Bone marrow (tissue), 2 donors: ENCODE results near the gene CHMP6.

Source experiments
- DNase-seq, 2 donors: peaks; one replicate each; lab custom pipeline; 2025; lab: John Stamatoyannopoulos, UW

The CHMP6 gene

DNA sequence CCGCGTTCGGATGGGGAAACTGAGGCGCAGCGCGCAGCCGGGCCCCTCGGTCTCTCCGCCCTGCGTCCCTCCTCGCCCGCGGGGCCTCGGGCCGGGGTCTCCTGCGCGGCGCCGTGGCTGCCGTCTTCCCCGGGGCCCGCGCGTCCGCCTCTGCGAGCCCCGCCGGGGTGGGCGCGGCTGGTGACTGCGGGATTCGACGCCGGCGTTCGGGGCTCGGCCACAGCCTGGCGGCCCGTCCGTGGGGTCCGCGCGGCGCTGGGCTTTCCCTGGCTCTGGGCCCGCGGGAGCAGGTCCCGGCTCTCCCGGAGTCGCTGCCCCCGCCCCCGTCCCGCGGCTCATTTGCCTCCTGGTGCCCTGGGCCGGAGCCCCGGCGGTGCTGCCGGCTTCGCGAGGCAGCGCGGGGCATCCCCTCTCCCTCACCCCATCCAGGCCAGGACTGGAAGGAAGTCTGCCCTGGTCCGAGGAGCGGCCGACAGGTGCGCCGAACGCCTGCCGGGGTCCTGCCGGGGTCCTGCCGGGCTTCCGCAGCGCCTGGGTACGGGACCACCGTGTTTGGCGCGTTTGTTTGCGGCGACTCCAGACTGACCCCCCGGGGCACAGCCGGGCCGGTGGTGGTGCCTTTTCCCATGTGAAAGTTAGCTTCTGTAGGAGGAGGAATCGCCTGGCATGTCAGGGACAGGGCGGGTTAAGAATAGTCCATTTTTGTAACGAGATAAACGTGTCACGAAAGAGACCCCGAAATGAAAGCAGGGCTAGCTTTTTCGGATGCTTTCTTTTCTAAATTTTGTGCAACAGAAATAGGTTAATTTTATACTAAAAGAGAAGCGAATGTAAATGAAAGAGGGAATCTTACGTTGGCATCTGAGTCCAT, 671 bp downstream of the CHMP6 start:
- DNase-seq, result no peak

DNA sequence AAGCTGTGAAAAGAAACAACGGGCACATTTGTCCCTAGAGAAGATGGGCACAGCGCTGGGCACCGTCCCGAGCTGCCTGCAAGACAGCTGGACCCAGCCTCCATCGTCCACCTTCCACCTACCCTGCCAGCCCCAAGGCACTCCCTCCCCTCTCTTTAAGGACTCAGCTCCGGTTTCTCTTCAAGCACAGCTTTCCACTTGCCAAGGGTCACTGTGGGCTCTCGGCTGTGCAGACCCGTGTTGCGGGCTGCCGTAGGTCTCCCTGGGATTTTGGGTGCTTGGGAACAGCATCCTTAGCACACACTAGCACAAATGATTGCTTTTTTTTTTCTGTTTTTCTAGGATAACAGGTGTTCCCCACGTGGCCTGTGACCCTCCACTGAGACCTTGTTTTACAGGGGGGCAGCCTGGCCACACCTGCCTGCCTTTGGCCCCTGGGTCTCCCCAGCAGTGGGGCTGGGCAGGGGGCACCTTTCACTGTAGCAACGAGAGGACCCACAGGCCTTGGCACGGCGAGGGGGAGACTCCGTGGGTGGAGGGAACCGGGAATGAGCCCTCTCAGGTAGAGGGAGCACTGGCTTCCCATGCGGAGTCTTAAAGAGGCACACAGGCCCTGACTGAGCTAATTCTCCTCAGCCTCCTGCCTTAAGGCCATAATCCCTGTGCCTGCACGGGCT, 1.4 kb downstream of the CHMP6 start:
- no peak for DNase-seq

DNA sequence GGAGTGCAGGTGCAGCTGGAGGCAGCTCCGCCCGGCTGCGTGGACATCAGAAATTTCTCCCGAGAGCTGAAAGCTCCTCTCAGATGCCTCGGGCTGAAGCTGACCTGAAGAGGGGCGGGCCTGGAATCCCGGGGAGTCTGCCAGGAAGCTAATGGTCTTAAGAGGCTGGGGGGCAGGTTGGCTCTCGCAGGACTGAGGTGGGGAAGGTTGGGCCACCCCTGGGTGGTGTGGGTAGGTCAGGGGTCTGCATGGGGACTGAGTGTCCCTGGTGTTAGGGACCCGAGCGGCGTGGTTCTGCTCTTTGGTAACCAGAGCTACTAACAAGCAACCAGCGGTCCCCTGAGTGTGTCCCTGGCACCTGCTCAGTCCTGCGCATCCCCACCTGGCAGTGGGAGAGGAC, 3.5 kb downstream of the CHMP6 start:
- DNase-seq, result no peak

DNA sequence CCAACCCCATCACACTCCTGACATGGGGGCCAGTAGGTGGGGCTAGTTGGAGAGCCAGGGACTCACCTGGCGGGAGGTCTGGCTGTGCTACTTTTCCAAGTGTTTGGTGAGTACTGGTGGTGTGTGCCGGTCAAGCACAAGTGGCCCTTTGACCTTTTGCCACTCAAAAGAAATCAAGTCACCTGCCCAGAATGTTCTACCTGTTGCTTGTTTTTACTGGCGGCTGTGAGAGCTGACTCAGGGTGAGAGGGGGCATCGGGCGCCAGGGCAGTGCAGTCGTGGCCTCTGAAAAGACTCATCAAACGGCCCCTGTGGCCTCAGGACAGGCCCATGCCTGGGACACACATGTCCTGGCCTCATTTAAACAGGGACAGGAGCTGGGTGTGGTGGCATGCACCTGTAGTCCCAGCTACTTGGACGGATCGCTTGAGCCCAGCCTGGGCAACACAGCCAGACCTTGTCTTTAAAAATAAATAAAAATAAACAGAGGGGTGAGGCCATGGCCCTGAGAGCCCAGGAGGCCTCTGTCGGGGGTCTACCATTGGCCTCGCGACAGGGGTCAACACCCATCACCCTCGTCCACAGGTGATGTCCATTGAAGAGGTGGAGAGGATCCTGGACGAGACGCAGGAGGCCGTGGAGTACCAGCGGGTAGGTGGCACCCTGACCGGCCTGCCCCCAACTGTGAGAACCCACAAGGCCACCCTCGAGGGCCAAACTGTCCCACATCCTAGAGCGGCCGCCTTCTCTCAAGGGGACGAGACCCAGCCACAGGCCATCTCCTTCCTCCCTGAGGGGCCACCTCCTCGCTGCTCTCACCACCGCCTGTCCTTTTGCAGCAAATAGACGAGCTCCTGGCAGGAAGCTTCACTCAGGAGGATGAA, 5.0 kb downstream of the CHMP6 start:
- DNase-seq, result no peak

DNA sequence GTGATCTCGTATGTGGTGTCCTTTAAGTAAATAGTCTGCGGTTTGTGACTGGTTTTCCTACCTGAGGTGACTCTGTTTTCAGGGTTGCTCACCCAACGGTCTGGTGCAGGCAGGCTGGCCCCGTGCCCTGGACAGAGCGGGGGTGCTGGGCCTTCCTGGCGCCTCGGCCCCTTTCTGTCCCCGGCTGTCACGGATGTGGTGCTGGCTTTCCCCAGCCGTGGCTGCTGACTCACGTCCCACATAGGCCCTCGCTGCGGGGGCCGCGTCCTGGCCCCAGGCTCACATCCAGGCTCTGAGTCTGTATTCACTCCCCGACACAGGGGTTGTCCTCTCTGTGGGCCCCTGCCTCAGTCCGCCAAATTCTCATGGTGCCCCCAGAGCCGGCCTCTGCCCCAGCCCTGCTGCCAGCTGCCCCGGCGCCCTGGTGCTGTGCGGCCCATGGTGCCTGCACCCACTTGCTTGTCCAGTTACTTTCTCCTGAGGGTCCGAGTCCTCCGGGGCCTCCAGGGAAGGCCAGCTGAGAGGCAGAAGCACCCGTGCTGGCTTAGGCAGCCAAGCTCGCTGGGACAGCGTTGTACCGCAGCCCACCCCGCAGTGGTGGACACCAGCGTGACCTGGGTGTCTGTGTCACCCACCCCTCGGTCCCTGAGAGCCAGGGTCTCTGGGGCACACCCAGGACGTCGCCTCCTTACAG, 5.9 kb downstream of the CHMP6 start:
- DNase-seq, result peak in 1 of 2 donors; percentile 73

DNA sequence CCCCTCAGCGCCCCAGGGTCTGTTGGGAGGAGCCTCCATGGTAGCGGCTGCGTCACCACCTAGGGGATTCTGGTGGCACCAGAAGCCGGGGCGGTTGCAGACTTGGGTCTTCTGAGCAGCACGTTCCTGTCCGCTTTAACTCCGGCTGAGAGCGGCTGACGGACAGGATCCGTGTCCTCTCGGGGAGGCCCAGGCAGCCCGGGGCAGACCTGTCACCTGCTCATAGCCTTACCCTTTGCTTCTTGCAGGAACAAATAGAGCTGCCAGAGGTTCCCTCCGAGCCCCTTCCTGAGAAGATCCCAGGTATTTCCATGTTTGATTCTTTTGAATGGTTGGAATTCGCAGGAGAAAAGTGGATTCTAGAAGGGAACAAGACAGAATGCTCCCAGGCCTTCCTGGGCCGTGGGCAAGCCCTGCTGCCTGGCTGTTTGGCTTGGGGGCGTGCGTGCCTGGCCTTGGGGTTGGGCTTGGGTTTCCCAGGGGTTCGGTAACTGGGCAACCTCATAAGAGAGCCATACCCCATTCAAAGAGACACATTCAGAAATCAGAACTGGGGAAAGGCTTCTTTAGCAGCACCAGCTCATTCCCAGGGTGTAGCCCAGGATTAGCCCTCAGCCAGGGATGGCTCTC, 6.6 kb downstream of the CHMP6 start:
- DNase-seq, result no peak

DNA sequence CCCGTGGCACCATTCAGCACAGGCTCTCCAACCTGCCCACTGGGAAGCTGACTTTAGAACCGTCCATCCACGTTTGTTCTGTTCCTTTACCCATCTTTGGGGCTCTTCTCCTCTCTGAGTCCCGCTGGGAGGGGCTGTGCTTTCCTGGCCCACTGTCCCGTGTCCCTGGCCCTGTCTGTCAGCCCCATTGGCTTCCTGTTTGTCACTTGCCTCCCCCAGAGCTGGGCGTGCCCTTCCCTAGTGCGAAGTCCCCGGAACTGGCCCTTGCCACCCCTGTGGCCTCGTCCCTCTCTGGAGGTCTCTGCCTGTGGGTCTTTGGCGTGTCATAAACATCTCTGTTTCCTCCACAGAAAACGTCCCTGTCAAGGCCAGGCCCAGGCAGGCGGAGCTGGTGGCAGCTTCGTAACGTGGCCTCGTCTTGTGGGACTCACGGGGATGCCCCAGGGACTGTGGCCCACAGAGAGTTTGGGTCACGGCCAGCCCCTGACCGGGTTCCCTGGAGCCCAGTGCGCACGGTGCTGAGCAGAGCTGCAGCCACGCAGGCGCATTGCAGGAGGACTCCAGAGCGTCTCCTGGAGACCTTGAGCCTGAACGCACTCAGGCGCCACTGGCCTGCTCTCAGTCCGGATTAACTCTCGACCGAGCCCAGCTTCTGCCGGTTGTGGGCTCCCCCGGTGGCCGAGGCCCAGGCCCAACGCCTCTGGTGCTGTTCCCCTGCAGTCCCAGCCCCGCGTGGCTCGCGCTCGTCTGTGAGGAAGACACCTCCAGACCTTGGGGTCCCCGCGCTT, 7.3 kb downstream of the CHMP6 start:
- DNase-seq, result no peak

DNA sequence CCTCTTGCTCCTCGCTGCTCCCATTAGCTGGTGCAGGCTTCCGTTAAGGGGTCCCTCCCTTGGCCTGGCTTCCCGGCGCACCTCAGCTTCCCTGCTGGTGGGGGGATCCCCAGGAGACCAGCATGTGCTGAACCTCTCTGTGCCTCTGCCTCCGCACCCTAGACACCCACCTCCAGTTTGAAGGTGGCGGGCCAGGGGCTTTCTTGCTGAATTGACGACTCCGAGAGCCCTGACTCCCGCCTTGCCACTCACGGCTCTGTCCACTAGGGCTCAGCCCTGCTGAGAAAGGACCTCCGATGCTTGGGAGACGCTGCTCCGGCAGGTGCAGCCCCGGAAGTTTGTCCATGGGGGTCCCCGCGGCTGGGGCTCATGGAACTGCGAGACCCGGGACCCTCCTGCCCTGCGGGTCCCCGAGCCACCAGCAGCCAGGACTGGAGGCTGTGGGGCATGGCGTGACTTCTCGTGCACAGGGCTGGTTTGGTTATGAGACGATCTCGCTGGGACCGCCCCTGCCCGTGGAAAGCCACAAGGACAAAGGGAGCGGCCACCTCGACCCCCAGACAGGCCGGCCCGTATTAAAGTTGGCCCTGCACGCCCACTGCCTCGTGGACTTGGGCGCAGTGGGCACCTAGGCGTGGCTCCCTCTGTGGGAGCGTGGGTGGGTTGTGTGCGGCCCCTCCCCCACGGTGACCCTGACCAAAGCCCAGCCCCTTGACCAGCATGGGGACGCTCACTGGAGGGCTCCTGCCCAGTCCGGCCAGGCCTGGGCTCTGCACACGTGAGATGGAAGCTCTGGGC, 8.1 kb downstream of the CHMP6 start:
- no peak for DNase-seq

DNA sequence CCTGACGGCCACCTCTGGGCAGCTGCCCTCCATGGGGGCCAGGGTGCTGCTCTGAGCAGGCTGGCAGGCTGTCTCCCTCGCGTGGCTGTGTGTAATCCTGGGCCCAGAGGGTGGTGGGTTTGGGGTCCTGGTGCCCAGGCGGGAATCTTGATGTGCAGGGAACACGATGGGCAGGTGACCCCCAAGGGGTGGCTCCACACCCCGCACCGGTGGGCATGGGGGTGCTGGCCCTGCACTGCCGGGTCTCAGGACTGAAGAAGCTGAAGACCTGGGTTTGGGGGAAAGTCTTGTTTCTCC, 8.6 kb downstream of the CHMP6 start:
- DNase-seq, result no peak

DNA sequence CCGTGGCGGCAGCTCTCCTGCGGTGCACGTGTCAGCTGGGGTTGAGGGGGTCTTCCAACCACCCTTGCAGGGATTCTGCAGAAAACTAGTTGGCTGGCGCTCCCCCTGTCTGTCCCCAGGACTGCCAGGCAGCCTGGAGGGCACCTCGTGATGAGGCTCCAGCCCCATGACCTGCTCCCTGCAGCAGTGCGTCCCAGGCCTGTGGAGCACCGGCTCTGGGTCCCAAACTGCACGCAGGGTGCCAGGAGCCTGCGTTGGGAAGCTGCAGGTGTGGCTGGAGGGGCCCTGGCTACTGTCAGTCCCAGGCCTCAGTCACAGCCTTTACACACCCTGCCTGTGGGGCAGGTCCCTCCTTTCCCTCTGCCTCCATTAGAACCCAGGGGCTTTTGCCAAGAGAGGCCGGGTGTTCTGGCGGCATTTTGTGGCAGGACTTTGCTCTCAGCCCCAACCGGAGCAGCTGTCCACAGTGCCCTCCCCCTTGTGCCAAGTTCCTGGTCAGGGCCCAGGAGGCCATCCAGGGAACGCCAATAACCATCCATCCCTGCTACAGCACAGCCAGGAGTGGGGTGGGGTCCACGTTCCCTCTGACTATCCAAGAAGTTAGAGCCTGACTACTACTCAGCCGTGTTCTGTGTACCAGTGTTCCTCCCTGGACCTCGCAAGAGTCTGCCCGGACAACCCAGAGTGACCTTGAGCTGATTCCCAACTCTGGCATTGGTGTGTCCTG, 9.2 kb downstream of the CHMP6 start:
- no peak for DNase-seq

DNA sequence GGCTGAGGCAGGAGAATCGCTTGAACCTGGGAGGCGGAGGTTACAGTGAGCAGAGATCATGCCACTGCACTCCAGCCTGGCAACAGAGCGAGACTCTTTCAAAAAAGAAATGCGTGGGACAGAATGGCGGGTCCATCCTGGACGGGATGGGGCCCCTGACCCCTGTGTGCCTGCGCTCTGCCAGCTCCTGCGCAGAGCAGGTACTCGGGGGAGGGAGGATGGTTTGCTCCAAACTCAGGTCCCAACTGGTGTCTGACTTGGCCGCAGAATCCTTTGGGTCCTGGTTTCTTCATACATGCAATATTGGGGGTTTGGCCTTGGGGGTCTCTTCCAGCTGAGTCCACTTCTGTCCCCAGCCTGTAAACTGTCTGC, 10.4 kb downstream of the CHMP6 start:
- DNase-seq, result no peak

DNA sequence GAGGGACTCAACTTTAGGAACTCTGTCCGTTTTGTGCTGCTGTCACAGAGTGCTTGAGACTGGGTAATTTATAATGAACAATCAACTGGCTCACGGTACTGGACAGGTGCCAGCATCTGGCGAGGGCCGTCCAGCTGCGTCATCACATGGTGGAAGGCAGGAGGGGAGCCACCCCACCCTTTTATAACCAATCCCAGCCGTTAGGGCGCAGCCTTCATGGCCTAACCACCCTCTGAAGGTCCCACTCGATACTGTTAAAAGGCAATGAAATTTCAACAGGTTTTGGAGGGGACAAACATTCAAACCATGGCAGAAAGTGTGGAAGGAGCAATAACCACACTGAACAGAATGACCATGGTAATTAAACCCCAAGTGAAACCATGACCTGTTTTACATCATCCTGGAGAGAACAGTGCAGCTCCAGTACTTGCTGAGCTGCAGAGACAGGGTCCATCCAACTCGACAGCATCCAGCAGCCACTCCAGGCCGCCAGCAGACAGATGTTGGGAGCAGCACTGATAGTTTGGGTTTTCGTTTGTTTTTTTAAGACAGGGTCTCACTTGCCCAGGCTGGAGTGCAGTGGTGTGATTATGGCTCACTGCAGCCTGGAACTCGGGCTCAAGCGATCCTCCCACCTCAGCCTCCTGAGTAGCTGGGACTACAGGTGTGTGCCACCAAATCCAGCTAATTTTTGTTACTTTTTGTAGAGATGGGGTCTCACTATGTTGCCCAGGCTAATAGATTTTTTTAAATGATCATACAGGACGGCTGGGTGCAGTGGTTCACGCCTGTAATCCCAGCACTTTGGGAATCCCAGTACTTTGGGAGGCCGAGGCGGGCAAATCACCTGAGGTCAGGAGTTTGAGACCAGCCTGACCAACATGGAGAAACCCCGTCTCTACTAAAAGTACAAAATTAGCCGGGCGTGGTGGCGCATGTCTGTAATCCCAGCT, 11.0 kb downstream of the CHMP6 start:
- DNase-seq, result no peak

DNA sequence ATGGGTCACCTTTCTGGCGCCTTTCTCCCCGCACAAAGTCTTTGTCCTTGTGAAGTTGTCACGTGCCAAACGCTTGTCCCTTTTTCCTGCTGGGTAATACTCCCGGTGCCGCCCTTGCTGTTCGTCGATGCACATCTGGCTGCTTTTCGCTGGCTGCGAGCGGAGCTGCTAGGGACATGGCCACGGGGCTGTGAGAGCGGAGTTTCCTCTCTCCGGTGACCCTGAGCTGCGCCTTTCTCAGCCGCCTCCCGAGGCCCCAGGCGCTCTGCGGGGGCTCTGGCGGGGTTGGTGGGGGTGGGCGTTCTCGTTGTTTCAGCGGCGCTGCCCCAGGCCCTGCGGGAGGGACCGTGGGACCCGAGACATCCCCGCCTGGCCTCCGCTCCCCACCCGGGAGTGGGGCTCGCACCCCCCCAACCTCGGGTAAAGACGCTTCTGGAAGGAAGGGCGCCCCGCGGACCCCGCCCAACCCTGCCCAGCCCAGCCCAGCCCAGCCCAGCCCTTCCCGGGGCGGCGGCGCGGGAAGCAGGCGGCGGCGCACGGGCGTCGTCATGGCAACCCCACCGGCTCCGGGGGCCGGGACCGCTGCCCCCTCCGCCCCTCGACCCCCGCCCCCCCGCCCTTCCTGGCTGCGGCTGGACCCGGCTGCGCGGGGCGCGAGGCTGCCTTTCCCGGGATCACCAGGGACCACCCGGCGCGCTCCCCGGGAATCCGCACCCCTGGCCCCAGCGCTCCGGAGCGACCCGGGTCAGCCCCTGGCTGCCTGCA, 12.3 kb downstream of the CHMP6 start:
- DNase-seq, result no peak

DNA sequence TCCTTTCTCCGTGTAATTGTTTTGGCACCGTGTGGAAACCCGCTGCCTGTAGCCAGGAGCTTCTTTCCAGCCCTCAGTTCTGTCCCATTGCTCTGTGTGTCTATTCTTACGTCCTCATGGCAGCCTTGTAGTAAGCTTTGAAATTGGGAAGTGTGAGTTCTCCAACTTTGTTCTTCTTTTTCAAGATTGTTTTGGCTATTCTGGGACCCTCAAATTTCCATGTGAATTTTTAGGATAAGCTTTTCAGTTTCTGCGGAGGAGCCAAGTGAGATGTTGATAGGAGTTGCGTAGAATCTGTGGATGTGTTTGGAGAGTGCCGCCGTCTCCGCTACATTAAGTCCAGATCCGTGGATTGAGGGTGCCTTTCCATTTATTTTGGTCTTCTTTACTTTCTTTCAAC, 15.2 kb downstream of the CHMP6 start:
- DNase-seq, result no peak

DNA sequence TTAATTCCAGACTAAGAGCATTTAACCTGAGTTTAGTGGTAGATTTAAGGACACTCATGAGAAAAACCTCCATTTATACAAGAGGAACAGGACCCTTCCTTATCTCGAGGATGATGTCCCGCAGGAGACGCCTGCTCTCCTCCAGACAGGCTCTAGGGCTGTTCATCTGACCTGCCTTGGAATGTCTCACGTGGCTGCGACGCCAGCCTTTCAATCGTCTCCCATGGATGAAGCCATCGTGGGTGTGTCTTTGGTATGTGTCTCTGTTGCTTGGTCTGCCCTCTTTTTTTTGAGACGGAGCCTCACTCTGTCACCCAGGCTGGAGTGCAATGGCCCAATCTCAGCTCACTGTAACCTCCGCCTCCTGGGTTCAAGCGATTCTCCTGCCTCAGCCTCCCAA, 16.5 kb downstream of the CHMP6 start:
- DNase-seq, result no peak

DNA sequence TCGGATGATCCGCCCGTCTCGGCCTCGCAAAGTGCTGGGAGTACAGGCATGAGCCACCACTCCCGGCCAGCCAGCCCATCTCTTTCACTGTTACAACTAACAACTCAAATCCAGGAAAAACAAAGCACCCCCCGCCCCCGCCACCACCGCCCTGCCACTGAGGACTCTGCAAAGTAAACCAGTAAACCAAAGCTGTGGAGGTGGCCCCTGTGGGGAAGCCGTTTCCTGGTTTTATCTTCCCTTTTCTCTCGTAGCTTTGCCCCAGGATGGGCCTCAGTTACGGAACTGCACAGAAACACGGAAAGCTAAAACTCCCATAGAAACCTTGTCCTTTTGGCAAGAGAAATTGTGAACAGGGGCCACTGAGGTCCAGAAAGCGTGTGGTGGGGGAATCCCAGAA, 17.5 kb downstream of the CHMP6 start:
- no peak for DNase-seq

DNA sequence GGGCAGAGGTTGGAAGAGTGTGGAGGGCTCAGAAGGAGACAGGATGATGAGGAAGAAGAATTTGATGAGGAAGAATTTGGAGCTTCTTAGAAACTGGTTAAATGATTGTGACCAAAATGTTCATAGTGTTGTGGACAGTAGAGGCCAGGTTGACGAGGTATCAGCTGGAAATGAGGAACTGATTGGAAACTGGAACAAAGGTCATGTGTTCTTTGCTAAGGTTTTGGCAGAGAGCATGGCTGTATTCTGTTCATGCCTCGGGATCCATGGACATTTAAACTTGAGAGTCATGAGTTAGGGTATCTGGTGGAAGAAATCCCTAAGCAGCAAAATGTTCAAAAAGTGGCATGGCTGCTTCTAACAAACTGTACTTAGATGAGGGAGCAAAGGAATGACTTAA, 19.3 kb downstream of the CHMP6 start:
- no peak for DNase-seq

DNA sequence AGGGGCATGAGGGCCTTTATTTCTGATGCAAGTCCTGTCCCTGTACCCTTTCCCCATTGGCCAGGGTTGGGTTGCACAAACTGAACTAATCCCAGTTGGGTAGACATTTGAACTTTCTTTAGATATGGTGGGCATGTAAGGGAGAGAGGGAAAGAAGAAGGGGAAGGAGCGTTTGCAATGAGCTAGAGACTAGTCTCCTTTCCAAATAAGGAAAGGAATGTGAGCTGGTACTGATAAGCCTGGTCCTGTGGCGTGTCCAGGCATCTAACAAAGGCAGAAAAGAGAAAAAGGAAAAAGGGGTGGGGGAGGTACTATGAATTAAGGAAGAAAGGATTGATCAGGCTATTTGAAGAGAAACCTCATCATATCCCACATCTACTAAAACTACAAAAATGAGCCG, 20.3 kb downstream of the CHMP6 start:
- no peak for DNase-seq
